Measurements from ENCODE around the gene NECTIN1. TPM values are rescaled to one million over a fixed set of nuclear protein-coding genes. Genes with fewer than 3 reads are reported as not detected.

The NECTIN1 gene
- total and polyA plus RNA-seq, 2 of the 4 experiments (the other 2 are of a cell fraction), result 2.3 to 4.2 TPM

GRCh38 chr11:119722281-119722794 lies 6.7 kb downstream of the NECTIN1 start:
- H4K8ac ChIP-seq (ENCODE audit: low read depth in 2 of 2, low read length in 2 of 2), result no peak overlapping the region
- ATAC-seq (ENCODE audit: low read depth) (no peak), DNase-seq (no peak)
- peaks cover 2% of the 10 kb centered on the region; the same call in 1 of the 2 replicates for H3K4me1 ChIP-seq (ENCODE audit: control insufficient read depth, insufficient read depth, low read length)
- no peaks in the 10 kb centered on the region for H3K9me3 ChIP-seq (ENCODE audit: control insufficient read depth, insufficient read depth, low read length)
- H4K5ac ChIP-seq (ENCODE audit: low read depth, low read length), result no peak overlapping the region
- CTCF ChIA-PET, result interaction anchor here (0.6 to 1.6 kb wide), 3 partner anchors 11 to 15 kb away, joined by 3 to 4 read pairs (median 4); no protein-coding TSS in a partner anchor
- no peak overlapping the region for H3K9ac ChIP-seq (ENCODE audit: low read depth, low read length)
- H2BK15ac ChIP-seq (ENCODE audit: low read depth, low read length), result no peak overlapping the region
- no peak overlapping the region for H3K23ac ChIP-seq (ENCODE audit: low read depth, low read length)
- H3K79me1 ChIP-seq (ENCODE audit: low read depth in 1 of 2, low read length in 2 of 2), result no peaks in the 10 kb centered on the region
- POLR2A ChIA-PET (ENCODE audit: unreplicated experiment), result no interaction called here
- H3K4me3 ChIP-seq (ENCODE audit: insufficient read depth, low read depth, low read length), result no peak overlapping the region
- no peak overlapping the region for H4K91ac ChIP-seq (ENCODE audit: insufficient read depth, low read depth, low read length)
- H3K18ac ChIP-seq (ENCODE audit: low read depth, low read length), result no peak overlapping the region
- H2BK20ac ChIP-seq (ENCODE audit: low read depth, low read length), result no peak overlapping the region
- TF ChIP-seq, protein P1, sequence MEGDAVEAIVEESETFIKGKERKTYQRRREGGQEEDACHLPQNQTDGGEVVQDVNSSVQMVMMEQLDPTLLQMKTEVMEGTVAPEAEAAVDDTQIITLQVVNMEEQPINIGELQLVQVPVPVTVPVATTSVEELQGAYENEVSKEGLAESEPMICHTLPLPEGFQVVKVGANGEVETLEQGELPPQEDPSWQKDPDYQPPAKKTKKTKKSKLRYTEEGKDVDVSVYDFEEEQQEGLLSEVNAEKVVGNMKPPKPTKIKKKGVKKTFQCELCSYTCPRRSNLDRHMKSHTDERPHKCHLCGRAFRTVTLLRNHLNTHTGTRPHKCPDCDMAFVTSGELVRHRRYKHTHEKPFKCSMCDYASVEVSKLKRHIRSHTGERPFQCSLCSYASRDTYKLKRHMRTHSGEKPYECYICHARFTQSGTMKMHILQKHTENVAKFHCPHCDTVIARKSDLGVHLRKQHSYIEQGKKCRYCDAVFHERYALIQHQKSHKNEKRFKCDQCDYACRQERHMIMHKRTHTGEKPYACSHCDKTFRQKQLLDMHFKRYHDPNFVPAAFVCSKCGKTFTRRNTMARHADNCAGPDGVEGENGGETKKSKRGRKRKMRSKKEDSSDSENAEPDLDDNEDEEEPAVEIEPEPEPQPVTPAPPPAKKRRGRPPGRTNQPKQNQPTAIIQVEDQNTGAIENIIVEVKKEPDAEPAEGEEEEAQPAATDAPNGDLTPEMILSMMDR (conservative IDR thresholded peaks at IDR 0.05; ENCODE audit: low read depth, low read length), result no peak
- TF ChIP-seq, protein P2, sequence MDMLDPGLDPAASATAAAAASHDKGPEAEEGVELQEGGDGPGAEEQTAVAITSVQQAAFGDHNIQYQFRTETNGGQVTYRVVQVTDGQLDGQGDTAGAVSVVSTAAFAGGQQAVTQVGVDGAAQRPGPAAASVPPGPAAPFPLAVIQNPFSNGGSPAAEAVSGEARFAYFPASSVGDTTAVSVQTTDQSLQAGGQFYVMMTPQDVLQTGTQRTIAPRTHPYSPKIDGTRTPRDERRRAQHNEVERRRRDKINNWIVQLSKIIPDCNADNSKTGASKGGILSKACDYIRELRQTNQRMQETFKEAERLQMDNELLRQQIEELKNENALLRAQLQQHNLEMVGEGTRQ (IDR thresholded peaks at IDR 0.05; ENCODE audit: low read depth, low read length), result no peak
- TF ChIP-seq MAZ (IDR thresholded peaks at IDR 0.05; ENCODE audit: borderline replicate concordance, low read depth, low read length), result no peak
- no peak for TF ChIP-seq RFX5 (IDR thresholded peaks at IDR 0.05; ENCODE audit: low read depth, low read length)
- TF ChIP-seq, protein P3, sequence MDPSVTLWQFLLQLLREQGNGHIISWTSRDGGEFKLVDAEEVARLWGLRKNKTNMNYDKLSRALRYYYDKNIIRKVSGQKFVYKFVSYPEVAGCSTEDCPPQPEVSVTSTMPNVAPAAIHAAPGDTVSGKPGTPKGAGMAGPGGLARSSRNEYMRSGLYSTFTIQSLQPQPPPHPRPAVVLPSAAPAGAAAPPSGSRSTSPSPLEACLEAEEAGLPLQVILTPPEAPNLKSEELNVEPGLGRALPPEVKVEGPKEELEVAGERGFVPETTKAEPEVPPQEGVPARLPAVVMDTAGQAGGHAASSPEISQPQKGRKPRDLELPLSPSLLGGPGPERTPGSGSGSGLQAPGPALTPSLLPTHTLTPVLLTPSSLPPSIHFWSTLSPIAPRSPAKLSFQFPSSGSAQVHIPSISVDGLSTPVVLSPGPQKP (IDR thresholded peaks at IDR 0.05; ENCODE audit: borderline replicate concordance, low read depth, low read length), result no peak
- no TSS peak for BruUV-seq (replicated peaks)
- no CpG with 5 or more reads among the region's 10 CpGs for WGBS, 2 experiments (ENCODE audit: extremely low coverage in 2 of 2, insufficient read length in 1 of 2)
- no peak overlapping the region for H2AK5ac ChIP-seq (ENCODE audit: low read depth, low read length)
- H3K4ac ChIP-seq (ENCODE audit: low read depth, low read length), result no peak overlapping the region
- dilution Hi-C loops (cut with HindIII; ENCODE audit: low sequenced_read_pairs, unreplicated experiment) (no loop called here), in situ Hi-C loops (cut with MboI; ENCODE audit: low sequenced_read_pairs) (no loop called here), intact Hi-C loops (cut with micrococcal nuclease) (loop anchor here (10.0 kb wide), 1 partner anchor 358 kb away; no protein-coding TSS in a partner anchor)
- H2BK120ac ChIP-seq (ENCODE audit: low read depth, low read length), result no peak overlapping the region
- peaks cover 5% of the 10 kb centered on the region for H4K20me1 ChIP-seq (ENCODE audit: insufficient read depth, low read length)
- no peaks in the 10 kb centered on the region for H3K9me1 ChIP-seq (ENCODE audit: insufficient read depth, low read length)
- H3K14ac ChIP-seq (replicated peaks; ENCODE audit: low read depth, low read length), result no peak overlapping the region
- no peaks in the 10 kb centered on the region for H3K27me3 ChIP-seq (ENCODE audit: control insufficient read depth, insufficient read depth, low read length)
- H2AFZ ChIP-seq (replicated peaks; ENCODE audit: low read length, poor library complexity), result no peak overlapping the region
- H3K36me3 ChIP-seq (ENCODE audit: control insufficient read depth, insufficient read depth, low read length), result no peaks in the 10 kb centered on the region
- H2BK5ac ChIP-seq (ENCODE audit: low read depth, low read length, poor library complexity, severe bottlenecking), result no peak overlapping the region
- no peak overlapping the region for H3K27ac ChIP-seq (ENCODE audit: insufficient read depth, low read length)
- no peak overlapping the region for H2AK9ac ChIP-seq (replicated peaks; ENCODE audit: low read depth, low read length, poor library complexity)
- H3K56ac ChIP-seq (ENCODE audit: extremely low read depth, insufficient read depth, low read length), result no peak overlapping the region
- H3K4me2 ChIP-seq (ENCODE audit: low read depth, low read length), result no peak overlapping the region

All from IMR-90 (cell line).